Measurements from ENCODE around the gene TCF15.

- TF ChIP-seq EZH2 (IDR thresholded peaks at IDR 0.05; ENCODE audit: borderline replicate concordance), result no peak
- no peak for TF ChIP-seq CTCF (IDR thresholded peaks at IDR 0.05; ENCODE audit: poor library complexity)
- TF ChIP-seq EZH2phosphoT487 (IDR thresholded peaks at IDR 0.05; ENCODE audit: low read depth, severe bottlenecking, unreplicated experiment), result no peak
Measured at GRCh38 chr20:591941-592340, 18.2 kb downstream of the TCF15 start.

All from hepatocyte (in vitro differentiated cells).